OCI-LY1 (cell line): Measurements from ENCODE around the gene ADGRV1.

Experiments
- CTCF ChIP-seq: fragments of 200-600 bp; sonication (generic), shearing (Covaris generic); IDR thresholded peaks from 2 replicates; pipeline ENCODE4 v1.5.1; 2017; ENCODE audit warnings: mild to moderate bottlenecking, antibody characterized with exemption, low read length, moderate library complexity, mixed read lengths
- EZH2 ChIP-seq: fragments of 200-600 bp; sonication (generic), shearing (Covaris generic); IDR thresholded peaks from 2 replicates; pipeline ENCODE4 v1.8.0; 2017; ENCODE audit warnings: borderline replicate concordance, mixed run types, mild to moderate bottlenecking, antibody characterized with exemption, low read length, moderate library complexity, mixed read lengths

- TF ChIP-seq CTCF (no peak), EZH2 (no peak)
Observed at GRCh38 chr5:90641528-90641927, 82.9 kb downstream of the ADGRV1 start.
